Endothelial cell of umbilical vein (primary cell): ENCODE data around the gene PPP1R1B. TPM values are rescaled to one million over a fixed set of nuclear protein-coding genes. Genes with fewer than 3 reads are reported as not detected.

Experiments
- BruUV-seq: library from RNA; stranded (reverse); fragments of 400-500 nt; replicated peaks from 2 replicates; lab custom pipeline; 2021; lab: Mats Ljungman, UMichigan
- CTCF ChIA-PET: fragments of 300-600, 350-600 bp; sonication (Branson Sonifier 250); formaldehyde crosslinking; loops from one replicate; lab custom pipeline; 2021; ENCODE audit warnings: antibody characterized with exemption, inconsistent platforms; lab: Charles Lee
- POLR2A ChIA-PET: fragments of 300-600, 350-600 bp; sonication (Branson Sonifier 250); formaldehyde crosslinking; loops from one replicate; lab custom pipeline; 2021; ENCODE audit warnings: antibody characterized with exemption, inconsistent platforms; lab: Charles Lee
- DNase-seq: peaks from one replicate; pipeline ENCODE4 v3.0.0-alpha.2; 2011; ENCODE audit warnings: low read depth, low spot score
- FAIRE-seq: peaks from 2 replicates; lab custom pipeline; 2011; peaks lifted over from hg19 to GRCh38; lab: Jason Lieb, UNC
- H2AFZ ChIP-seq: 2 replicates; pipeline ENCODE4 v1.6.0; 2012; ENCODE audit warnings: low read depth, low read length, control low read depth, inconsistent platforms
- H3K27ac ChIP-seq: 2 replicates; pipeline ENCODE4 v1.5.1; 2011; ENCODE audit warnings: low read depth, mild to moderate bottlenecking, control low read depth, low read length, moderate library complexity; ENCODE audit not compliant: insufficient read depth
- H3K27me3 ChIP-seq, 2 experiments: 2 replicates each; pipeline versions ENCODE4 v1.6.0 to v1.6.1; 2011; ENCODE audit warnings: low read length in 2 of 2, mixed read lengths in 1 of 2; ENCODE audit not compliant: control insufficient read depth in 2 of 2, insufficient read depth in 2 of 2
- H3K36me3 ChIP-seq, 2 experiments: 2 replicates in 1 of 2; 3 replicates in 1 of 2; pipeline ENCODE4 v1.5.1; 2011; ENCODE audit warnings: low read length in 2 of 2, mild to moderate bottlenecking in 1 of 2, moderate library complexity in 1 of 2; ENCODE audit not compliant: control insufficient read depth in 2 of 2, insufficient read depth in 2 of 2; ENCODE audit errors: extremely low read depth in 1 of 2
- H3K4me1 ChIP-seq: 3 replicates; pipeline ENCODE4 v1.5.1; 2011; ENCODE audit warnings: mild to moderate bottlenecking, low read length; ENCODE audit not compliant: control insufficient read depth, insufficient read depth; ENCODE audit errors: extremely low read depth
- H3K4me2 ChIP-seq: 2 replicates; pipeline ENCODE4 v1.6.1; 2011; ENCODE audit warnings: low read length, control low read depth, mixed read lengths; ENCODE audit not compliant: insufficient read depth
- H3K4me3 ChIP-seq, 3 experiments: fragments of 200-600 bp in 1 of 3; sonication (generic), shearing (Covaris generic) in 1 of 3; replicated peaks in 1 of 3; 2 replicates each; pipeline ENCODE4 v1.5.1; 2011 to 2016; ENCODE audit warnings: control low read depth in 3 of 3, low read length in 3 of 3, mild to moderate bottlenecking in 2 of 3, inconsistent platforms in 1 of 3, low read depth in 1 of 3, moderate library complexity in 1 of 3; ENCODE audit not compliant: insufficient read depth in 1 of 3
- H3K79me2 ChIP-seq: 2 replicates; pipeline ENCODE4 v1.6.0; 2012; ENCODE audit warnings: low read length, inconsistent platforms; ENCODE audit not compliant: control insufficient read depth, insufficient read depth
- H3K9ac ChIP-seq: replicated peaks from 2 replicates; pipeline ENCODE3; 2011; ENCODE audit warnings: low read length, control low read depth; ENCODE audit not compliant: insufficient read depth; ENCODE audit errors: extremely low read depth
- H3K9me1 ChIP-seq: replicated peaks from 3 replicates; pipeline ENCODE4 v1.6.0; 2011; ENCODE audit warnings: mild to moderate bottlenecking, low read length; ENCODE audit not compliant: control insufficient read depth, insufficient read depth; ENCODE audit errors: extremely low read depth
- H3K9me3 ChIP-seq: replicated peaks from 2 replicates; pipeline ENCODE4 v1.5.1; 2012; ENCODE audit warnings: low read length, inconsistent platforms; ENCODE audit not compliant: control insufficient read depth, insufficient read depth
- H4K20me1 ChIP-seq: replicated peaks from 2 replicates; pipeline ENCODE3; 2011; ENCODE audit warnings: mild to moderate bottlenecking, low read length; ENCODE audit not compliant: control insufficient read depth, insufficient read depth; ENCODE audit errors: extremely low read depth
- EZH2 ChIP-seq: IDR thresholded peaks from 2 replicates; pipeline ENCODE4 v1.6.1; 2012; ENCODE audit warnings: borderline replicate concordance, low read depth, mild to moderate bottlenecking, moderate library complexity, low read length, inconsistent platforms; ENCODE audit not compliant: severe bottlenecking
- FOS ChIP-seq: IDR thresholded peaks from 2 replicates; pipeline ENCODE4 v1.6.1; 2011; ENCODE audit warnings: mild to moderate bottlenecking, low read length, moderate library complexity, borderline replicate concordance; ENCODE audit not compliant: insufficient read depth
- GATA2 ChIP-seq: IDR thresholded peaks from 2 replicates; pipeline ENCODE4 v1.7.0; 2011; ENCODE audit warnings: low read depth, mild to moderate bottlenecking, moderate library complexity, mixed read lengths, low read length; ENCODE audit not compliant: insufficient read length, insufficient read depth
- JUN ChIP-seq: IDR thresholded peaks from 2 replicates; pipeline ENCODE4 v1.6.1; 2011; ENCODE audit warnings: borderline replicate concordance, low read depth; ENCODE audit not compliant: insufficient read length, insufficient read depth
- MAX ChIP-seq: IDR thresholded peaks from 2 replicates; pipeline ENCODE4 v1.6.1; 2011; ENCODE audit not compliant: insufficient read depth, insufficient read length
- MYC ChIP-seq: IDR thresholded peaks from one replicate; pipeline ENCODE4 v1.6.1; 2011; ENCODE audit warnings: mild to moderate bottlenecking, low read depth, low read length
- POLR2A ChIP-seq: IDR thresholded peaks from 2 replicates; pipeline ENCODE4 v1.6.1; 2012; ENCODE audit warnings: low read depth, mild to moderate bottlenecking, control low read depth, low read length
- POLR2AphosphoS5 ChIP-seq: IDR thresholded peaks from 2 replicates; pipeline ENCODE4 v1.6.1; 2012; ENCODE audit warnings: low read depth, mild to moderate bottlenecking, control low read depth, low read length, moderate library complexity; ENCODE audit not compliant: insufficient read depth
- dilution Hi-C: fragments of 300-500 bp; cut with MboI; formaldehyde crosslinking; loops from one replicate; pipeline ENCODE4 v1.15.0; 2019; ENCODE audit warnings: low sequenced_read_pairs; ENCODE audit not compliant: extremely low pct_ligation_motif_present
- intact Hi-C: fragments of 100-400 bp; cut with micrococcal nuclease; formaldehyde crosslinking; loops from one replicate; pipeline ENCODE4 v1.10.0; 2022
- polyA plus RNA-seq, 4 experiments: library from polyadenylated mRNA; depleted of rRNA in 3 of 4; stranded (reverse) in 3 of 4; unstranded in 1 of 4; fragments of >200 nt; gene quantifications; 2 replicates each; pipeline versions ENCODE4 v1.2.1 to v1.2.3, GENCODE V29; 2011 to 2012; ENCODE audit warnings: missing spikeins in 1 of 4
- total RNA-seq: library from RNA; stranded (reverse); gene quantifications from 2 replicates; pipeline ENCODE4 v1.2.3, GENCODE V29; 2021
- TF ChIP-seq, protein P1 (sequence below), 2 donors: IDR thresholded peaks; 1 replicate in 1 of 2; 2 replicates in 1 of 2; pipeline ENCODE4 v1.5.1; 2011; ENCODE audit warnings: low read length in 2 of 2, mild to moderate bottlenecking in 2 of 2, moderate library complexity in 2 of 2, control low read depth in 1 of 2, inconsistent platforms in 1 of 2, low read depth in 1 of 2; ENCODE audit not compliant: insufficient read depth in 1 of 2; ENCODE audit errors: extremely low read depth in 1 of 2

The PPP1R1B gene
- total and polyA plus RNA-seq, 2 donors (not counting 3 experiments of a cell fraction or from before 2014, with no cell fraction given): not detected

DNA sequence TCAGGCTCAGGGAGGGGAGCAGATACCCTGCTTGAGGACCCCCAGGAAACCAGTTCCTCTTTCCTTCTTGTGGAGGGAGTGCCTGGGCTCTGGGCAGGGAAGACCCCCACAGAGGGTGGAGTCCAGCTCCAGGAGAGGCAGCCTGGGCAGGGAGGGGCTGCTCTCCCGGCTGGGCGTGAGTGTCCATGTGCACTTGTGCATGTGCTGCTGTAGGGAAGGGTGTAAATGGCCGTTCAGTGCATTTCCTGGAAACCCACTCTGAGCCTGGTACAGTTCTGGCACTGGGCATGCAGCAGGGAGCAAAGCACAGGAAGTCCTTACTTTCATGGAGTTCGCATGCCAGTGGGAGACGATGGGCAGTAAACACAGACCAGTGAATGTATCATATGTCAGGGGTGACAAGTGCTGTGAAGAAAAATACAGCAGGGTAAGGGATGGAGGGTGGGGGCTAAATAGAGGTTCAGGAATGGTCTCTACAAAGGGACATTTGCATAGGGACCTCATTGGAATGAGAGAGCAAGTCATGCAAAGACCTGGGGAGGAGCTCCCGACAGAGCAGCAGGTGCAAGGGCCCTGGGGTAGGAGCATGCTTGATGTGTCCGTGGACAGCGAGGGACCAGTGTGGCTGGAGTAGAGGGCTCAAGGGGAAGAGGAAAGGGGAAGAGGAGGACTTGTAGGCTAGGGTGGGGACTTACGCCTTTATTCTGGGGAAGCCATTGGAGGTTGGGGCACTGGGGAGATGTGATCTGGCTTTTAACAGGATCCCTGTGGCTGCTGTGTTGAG, 15.7 kb downstream of the PPP1R1B start:
- Histone ChIP-seq H3K36me3 (no peaks in the 10 kb centered on the region), H3K4me3 (no peak overlapping the region), H3K4me1 (peaks cover 19% of the 10 kb centered on the region), H3K9me3 (no peaks in the 10 kb centered on the region), H3K27ac (no peak overlapping the region), H3K9ac (no peak overlapping the region), H3K4me2 (no peak overlapping the region), H3K27me3 (no peaks in the 10 kb centered on the region), H2AFZ (no peak overlapping the region), H3K79me2 (peaks cover 26% of the 10 kb centered on the region), H3K9me1 (no peaks in the 10 kb centered on the region), H4K20me1 (no peaks in the 10 kb centered on the region)
- BruUV-seq: no TSS peak
- FAIRE-seq (no peak), DNase-seq (no peak)
- ChIA-PET CTCF (interaction anchor here (0.9 to 5.2 kb wide), 5 partner anchors 11 to 29 kb away, joined by 3 to 48 read pairs (median 5); no protein-coding TSS in a partner anchor), POLR2A (no interaction called here)
- intact Hi-C loops: no loop called here
- dilution Hi-C loops: no loop called here
- TF ChIP-seq FOS (no peak), GATA2 (no peak), EZH2 (no peak), MYC (no peak), JUN (no peak), POLR2AphosphoS5 (no peak), POLR2A (no peak), MAX (no peak)
- TF ChIP-seq, protein P1, sequence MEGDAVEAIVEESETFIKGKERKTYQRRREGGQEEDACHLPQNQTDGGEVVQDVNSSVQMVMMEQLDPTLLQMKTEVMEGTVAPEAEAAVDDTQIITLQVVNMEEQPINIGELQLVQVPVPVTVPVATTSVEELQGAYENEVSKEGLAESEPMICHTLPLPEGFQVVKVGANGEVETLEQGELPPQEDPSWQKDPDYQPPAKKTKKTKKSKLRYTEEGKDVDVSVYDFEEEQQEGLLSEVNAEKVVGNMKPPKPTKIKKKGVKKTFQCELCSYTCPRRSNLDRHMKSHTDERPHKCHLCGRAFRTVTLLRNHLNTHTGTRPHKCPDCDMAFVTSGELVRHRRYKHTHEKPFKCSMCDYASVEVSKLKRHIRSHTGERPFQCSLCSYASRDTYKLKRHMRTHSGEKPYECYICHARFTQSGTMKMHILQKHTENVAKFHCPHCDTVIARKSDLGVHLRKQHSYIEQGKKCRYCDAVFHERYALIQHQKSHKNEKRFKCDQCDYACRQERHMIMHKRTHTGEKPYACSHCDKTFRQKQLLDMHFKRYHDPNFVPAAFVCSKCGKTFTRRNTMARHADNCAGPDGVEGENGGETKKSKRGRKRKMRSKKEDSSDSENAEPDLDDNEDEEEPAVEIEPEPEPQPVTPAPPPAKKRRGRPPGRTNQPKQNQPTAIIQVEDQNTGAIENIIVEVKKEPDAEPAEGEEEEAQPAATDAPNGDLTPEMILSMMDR (IDR thresholded peaks at IDR 0.05; ENCODE audit: extremely low read depth in 1 of 2, insufficient read depth in 1 of 2, low read depth in 1 of 2, low read length in 2 of 2): no peak
